ENCODE data around the gene PGK1. TPM values are rescaled to one million over a fixed set of nuclear protein-coding genes. Genes with fewer than 3 reads are reported as not detected.

PGK1 gene
- total RNA-seq, 1 experiment from 2014 or later, result 492 TPM

Other genes with a start within 250 kb of the PGK1 start
- 39.5 TPM for gene MAGT1, start 208.8 kb upstream of the PGK1 start, total RNA-seq (2021; ENCODE audit: unreplicated experiment)
- gene COX7B, start 204.8 kb upstream of the PGK1 start, total RNA-seq (2021; ENCODE audit: unreplicated experiment), result 268 TPM
- gene ATP7A, start 193.6 kb upstream of the PGK1 start, total RNA-seq (2021; ENCODE audit: unreplicated experiment), result 6.3 TPM
- gene PGAM4, start 134.6 kb upstream of the PGK1 start, total RNA-seq (2021; ENCODE audit: unreplicated experiment), result not detected
- 16.2 TPM for gene TAF9B, start 35.4 kb downstream of the PGK1 start, total RNA-seq (2021; ENCODE audit: unreplicated experiment)
- gene CYSLTR1, start 223.4 kb downstream of the PGK1 start, total RNA-seq (2021; ENCODE audit: unreplicated experiment), result not detected